Left ventricle myocardium superior (tissue), 1 donor: ENCODE data around the gene CD34. TPM values are rescaled to one million over a fixed set of nuclear protein-coding genes. Genes with fewer than 3 reads are reported as not detected.
A peak's percentile ranks its signal among the peaks of the same experiment; 100 is the strongest.

ENCODE experiments used
- ATAC-seq: fragments of 200-7000 bp; cut with Tn5 transposase; one replicate; pipeline ENCODE4 v1.9.1; 2020; ENCODE audit warnings: mild to moderate bottlenecking, moderate library complexity
- DNase-seq: peaks from one replicate; pipeline ENCODE4 v3.0.0-alpha.2; 2020
- intact Hi-C: fragments of 100-400 bp; cut with micrococcal nuclease; formaldehyde crosslinking; loops from one replicate; pipeline ENCODE4 v1.11.0; 2022
- total RNA-seq: library from RNA; stranded (reverse); fragmentation: NEBNext Ultra II Directional; extraction: Animal tissue kit (Norgen Biotek cat#: 25700); gene quantifications from one replicate; pipeline ENCODE4 v1.2.1, GENCODE V29; 2021
- donor health status: DM: no; HTN: yes; CAD: no; lungs with severe emphysema.

CD34 gene
- total RNA-seq, 1 donor from 2014 or later: 72.1 TPM

DNA sequence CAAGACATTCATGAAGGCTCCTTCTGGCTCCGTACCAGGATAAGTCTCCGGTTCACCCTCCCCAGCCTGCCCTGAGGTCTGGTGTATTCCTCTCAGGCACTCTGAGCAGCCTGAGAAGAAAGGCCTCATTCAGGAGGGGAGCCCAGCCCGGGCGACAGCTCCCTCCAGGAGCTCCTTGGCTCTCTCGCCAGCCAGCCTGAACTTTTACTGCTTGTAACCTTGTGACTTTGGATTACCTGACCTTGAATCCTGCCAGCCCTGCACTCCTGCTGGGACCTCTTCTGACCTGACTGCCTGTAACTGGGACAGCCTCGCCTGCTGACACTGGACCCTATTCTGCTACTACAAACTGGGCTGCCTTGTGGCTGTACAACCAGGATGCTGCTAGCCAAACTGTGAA is 65.8 kb downstream of the CD34 start:
- intact Hi-C loops: no loop called here
- ATAC-seq (peak; percentile 64), DNase-seq (peak; percentile 51)

DNA sequence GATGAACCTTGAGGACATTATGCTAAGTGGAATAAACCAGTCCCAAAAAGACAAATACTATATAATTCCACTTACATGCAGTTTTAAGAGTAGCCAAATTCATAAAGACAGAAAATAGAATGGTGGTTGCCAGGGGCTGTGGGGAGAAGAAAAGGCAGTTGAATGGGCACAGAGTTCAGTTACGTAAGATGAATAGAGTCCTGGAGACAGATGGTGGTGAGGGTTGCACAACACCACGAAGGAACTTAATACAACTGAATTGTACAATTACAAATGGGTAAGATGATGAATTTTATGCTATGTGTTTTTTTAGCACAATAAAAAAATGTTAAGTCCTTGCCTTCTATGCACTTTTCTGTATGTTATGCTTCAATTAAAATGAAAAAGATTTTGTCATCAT is 66.6 kb downstream of the CD34 start:
- ATAC-seq (peak; percentile 20), DNase-seq (no peak)
- intact Hi-C loops: no loop called here

DNA sequence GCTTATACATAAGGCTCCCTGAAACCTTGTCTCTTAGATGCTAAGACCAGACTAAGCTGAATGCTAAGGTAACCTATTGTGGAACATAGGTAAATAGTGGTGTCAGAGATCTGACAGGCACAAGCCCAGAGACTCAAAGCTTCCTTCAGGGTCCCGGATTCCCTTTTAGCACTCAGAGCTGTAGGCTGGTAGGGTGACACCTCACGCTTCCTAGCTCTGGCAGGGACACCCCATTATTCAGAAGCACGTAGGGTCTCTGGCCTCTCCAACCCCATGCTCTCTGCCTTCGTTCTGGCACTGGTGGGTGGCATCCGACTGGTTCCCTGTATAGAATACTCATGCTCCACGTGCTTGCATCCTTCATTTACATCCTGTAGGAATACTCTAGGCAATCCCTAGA is 68.4 kb downstream of the CD34 start:
- ATAC-seq: no peak
- intact Hi-C loops: no loop called here
- no peak for DNase-seq

DNA sequence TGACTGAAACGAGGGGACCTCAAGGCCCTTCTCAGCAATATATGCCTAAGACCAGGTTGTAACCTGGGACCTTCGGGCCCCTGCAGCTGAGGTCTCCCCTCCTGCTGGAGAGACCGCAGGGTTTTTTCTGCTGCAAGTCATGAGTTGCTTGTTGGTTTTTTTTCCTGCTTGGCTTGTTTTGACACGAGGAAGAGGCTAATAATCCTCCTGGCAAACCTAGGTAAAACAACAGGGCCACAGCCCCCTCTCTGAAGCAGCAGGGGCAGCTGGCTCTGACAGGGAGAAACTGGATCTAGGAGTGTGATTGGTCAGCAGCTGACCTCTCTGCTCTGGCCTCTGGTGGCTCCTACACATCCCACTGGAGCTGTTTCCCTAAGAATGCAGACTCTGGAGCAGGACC is 69.0 kb downstream of the CD34 start:
- DNase-seq (no peak), ATAC-seq (no peak)
- intact Hi-C loops: no loop called here

DNA sequence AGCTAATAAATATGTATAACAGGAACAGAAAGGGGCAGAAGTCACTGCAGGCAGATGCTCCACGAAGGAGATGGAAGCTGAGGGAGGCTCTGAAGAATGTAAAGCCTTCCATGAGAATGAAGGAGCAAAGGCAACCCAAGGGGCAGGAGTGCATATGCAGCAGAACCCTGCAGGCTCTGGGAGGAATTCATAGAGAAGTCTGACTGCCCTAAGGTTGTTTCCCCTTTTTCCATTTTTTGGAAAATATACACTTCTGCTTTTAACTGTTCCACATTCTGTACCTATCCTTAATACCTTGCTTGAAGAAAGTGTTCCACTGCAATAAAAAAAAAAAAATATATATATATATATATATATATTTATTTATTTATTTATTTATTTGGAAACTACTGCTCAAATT is 69.6 kb downstream of the CD34 start:
- intact Hi-C loops: no loop called here
- no peak for ATAC-seq
- DNase-seq: no peak

DNA sequence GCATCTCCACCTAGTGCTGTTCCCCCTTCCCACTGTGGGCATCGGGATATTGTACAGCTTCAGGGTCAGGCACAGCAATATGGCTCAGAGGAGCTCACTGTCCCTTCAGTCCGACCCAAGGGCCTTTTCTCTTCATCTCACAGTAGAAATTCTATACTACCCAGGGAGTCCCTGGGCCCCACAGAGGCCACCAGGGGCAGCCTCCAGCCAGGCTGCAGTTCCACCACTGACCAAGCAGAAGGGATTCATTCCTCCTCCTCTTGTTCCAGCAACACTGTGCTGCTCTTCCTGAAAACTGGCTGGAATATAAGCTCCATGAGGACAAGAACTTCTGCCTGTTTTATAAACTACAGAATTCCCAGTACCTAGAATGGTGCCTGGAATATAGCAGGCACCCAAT is 70.5 kb downstream of the CD34 start:
- intact Hi-C loops: no loop called here
- no peak for ATAC-seq

DNA sequence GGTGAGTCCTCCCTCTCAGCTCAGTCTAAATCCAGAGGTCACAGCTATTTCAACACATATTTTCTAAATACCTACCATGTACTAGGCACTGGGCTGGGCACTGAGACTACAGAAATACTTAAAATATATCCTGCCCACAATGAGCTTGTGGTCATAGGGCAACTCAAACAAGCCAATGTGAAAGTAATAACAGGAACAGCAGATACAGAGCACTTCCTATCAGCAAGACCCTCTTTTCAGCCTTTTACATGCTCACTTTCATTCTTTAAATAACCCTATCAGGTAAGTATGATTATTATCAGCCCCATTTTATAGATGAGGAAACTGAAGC is 71.9 kb downstream of the CD34 start:
- ATAC-seq (no peak), DNase-seq (no peak)
- intact Hi-C loops: no loop called here

More for the DNA sequence above, 70.5 kb downstream of the CD34 start:
- DNase-seq: no peak

DNA sequence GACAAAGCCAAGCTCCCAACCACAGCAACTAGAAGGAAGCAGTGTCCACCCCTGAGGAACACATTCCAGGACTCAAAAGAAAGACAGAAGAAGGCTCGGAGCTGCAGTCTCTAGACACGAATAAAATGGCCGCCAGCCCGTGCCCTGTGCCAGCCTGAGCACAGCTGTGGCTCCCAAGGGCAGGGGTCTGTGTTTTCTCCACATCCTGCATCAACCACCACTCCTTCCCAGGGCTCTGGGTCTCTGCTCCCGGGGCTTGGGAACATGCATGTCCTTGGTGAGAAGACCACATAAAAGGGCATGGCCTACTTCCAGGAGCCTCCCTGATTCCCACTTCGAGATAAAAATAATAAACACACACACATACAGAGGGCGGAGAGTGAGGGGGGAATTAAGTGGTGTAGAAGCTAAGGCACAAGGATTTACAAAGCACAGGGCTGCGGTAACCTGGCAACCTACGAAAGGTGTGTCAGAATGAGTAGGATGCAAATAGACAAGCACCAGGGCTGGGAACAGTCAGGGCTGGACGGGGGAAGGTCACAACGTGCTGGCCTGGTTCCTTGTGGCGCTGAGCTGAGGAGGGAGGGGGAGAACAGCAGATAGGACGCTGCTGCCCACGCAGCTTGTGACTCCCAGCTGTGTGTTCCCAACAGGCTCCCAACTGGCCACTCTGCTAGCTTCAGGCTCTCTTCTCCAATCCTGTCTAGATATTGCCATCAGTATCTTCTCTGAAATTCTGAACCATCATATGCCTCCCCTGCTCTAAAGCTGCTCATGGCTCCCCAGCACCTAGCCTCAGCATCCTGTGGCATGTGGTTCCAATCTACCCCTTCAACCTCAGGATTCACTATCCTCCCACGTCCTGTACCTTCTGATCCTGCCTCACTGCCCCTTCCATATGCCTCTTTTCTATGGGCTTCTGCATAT is 72.5 kb downstream of the CD34 start:
- DNase-seq (peak; percentile 88), ATAC-seq (peak; percentile 94)
- intact Hi-C loops: no loop called here

DNA sequence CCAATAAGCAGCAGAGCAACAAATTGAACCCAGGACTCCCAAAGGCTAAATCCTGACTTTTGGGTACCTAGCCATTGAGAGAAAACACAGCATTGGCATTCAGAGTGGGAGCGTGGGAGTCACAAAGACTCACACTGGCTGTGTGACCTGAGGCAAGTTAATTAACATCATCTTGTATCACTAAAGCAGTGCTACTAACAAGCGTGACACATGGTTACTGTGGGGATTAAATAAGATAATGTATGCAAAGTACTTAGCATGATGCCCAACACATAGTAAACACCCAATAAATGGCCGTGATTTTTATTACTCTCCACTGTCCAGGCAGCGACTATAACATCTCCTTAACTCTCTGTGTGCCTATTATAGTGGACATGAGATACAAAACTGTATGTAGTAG is 73.3 kb downstream of the CD34 start:
- ATAC-seq (no peak), DNase-seq (no peak)
- intact Hi-C loops: no loop called here

DNA sequence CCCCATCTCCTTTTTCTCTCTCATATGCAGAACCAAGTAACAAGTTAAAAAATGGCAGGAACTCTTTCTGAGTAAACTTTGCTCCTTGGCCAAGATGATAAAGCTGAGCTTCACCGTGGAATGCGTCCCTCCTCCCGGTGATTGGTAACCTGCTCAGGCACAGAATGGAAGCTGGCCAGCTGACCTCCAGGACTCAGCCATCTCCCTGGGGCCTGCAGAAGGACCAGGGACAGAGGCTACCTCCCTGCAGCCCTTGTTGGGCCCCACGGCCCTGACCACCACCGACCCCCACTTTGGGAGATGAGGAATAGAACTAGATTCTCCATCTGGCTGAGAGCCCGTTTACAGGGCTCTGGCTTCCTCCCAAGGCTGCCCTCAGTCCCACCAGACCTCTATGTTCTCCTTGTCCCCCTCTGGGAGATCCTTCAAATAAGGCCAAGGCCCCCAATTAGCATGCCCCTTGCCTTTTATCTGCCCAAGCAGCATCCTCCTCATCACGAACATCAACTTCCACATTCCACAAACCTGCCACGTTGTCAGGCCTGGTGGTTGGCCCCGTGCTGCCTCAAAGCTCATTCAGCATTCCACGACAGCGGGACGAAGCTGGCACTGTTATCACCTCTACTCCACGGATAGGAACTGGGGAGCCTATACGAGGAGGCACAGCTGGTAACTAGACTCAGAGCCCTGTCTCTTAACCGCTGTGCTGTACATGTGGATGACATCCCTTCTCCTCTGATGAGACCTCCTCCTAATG is 74.2 kb downstream of the CD34 start:
- intact Hi-C loops: no loop called here
- no peak for DNase-seq
- peak; percentile 15 for ATAC-seq

DNA sequence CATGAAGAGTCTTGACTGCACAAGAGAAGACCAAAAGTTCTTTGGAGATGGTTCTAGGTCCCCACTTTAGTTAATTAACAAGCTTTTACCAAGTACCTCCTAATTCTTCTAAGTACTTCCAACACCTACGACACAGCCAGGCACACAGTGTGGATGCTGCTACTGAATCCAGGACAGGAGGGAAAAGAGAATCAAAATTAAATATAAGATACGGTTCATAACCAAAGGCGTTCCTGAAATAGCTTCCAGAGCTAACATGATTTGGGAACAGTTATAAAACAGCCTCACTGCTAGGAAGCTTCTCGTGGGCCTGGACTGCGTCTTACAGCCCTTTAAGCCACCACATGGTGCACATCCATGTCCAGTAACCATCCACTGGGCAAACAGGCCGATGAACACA is 75.0 kb downstream of the CD34 start:
- no peak for DNase-seq
- ATAC-seq: no peak
- intact Hi-C loops: no loop called here

DNA sequence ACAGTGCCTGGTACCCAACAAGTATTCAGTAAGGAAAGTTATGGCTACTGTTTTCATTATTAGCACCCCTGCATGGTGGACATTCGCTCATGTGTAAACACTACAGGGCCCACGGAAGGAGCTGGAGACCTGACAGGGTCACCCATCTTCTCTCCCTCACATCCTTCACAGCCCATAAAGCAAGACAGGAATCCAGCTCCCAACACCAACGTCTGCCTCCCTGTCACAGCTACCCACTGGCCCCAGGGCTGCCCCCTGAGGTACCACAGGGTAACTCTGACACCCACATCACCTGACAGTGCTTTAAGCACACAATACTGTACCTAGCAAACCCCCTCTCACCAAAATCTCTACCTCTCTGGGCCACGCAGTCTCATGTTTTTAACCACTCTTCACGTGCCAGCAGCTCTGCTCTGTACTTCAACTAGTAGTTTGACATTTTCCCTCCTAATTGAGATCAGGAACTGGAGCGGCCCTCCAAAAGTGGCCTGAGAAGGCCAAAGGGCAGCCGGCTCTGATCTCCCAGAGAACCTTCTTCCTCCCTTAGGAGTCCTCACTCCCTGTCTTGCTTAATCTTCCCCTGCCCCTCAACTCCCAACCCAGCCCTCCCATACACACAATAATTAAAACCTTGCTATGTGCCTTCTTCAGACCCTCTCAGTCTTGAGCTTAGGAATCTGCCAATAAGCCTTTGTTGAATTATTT is 76.8 kb downstream of the CD34 start:
- ATAC-seq: no peak
- intact Hi-C loops: no loop called here
- DNase-seq: no peak

DNA sequence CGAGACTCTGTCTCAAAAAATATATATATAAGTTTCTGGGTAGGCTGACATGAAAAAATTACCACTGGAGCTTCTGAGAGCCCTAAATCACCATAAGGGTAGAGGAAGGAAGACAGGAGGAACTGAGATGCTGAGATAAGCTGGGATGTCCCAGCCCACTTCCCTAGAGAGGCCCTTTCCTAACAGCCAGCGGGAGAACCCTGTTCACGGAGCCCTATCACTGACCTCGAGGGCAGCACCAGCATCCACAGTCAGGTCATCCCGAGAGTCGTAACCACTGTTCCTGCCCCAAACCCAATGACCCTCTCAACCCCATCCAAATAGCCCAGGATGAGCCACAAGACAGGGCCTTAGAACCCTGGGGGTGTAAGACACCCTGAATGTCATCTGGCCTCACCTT is 77.5 kb downstream of the CD34 start:
- ATAC-seq (no peak), DNase-seq (no peak)
- intact Hi-C loops: no loop called here

DNA sequence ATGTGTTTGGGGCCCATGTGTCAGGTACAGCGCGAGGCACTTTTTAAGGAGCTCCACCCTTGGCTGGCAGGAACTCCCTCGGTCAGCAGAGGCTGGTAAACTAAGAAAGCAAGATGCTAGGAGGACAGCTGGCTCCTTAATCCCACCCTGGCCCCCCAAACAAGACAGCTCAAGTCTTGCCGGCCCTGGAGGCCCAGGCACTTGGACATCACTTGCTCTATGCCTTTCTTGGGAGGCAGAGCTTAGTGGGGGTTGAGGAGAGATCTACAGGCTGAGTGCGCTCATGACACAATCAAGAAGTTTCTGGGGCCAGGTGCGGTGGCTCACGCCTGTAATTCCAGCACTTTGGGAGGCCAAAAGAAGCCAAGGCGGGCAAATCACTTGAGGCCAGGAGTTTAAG is 78.1 kb downstream of the CD34 start:
- ATAC-seq (no peak), DNase-seq (no peak)
- intact Hi-C loops: no loop called here

DNA sequence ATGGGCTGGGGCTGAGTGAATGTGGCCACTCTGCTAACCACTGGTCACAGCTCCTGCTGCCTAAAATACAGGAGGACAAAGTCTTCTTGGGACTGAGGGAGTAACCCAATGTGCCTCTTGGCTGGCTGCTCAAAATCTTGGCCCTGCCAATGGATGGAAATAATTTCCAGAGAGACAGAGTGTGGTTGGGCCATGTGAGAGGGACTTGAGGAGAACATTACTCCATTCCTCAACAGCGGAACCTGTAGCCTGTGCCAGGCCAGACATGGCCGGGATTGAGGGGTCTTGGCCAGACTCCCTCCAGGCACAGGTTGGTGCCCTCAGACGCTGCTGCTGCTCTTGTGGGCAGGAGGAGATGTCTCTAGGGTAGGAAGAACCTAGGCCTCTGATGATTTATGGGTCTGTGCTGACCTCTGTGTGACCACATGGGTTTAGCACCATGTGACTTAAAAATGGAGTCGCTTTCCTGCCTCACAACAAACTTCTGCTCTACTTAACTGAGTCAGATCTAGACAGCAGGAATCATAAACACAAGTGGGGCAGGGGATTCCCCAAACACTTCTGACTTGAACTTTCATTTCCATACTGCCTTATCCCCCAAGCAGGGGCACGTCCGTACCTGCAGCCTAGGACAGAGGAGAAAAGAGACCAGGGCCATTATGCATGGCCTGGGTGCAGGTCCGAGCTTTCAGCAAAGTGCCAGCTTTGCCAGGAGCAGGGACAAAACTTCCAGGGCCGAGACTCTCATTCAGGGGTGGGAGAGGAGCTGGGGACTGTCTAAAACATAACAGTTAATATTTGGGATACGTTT is 79.2 kb downstream of the CD34 start:
- DNase-seq: no peak
- peak; percentile 42 for ATAC-seq
- intact Hi-C loops: no loop called here
